IPS-18c (cell line): ENCODE measurements around the gene CD33.

Experiments
- H3K4me3 ChIP-seq: 2 replicates; pipeline ENCODE4 v1.7.0; 2013; ENCODE audit warnings: low read depth, mild to moderate bottlenecking, low read length, moderate library complexity; ENCODE audit not compliant: insufficient read depth
- H3K9me3 ChIP-seq: one replicate; pipeline ENCODE4 v1.6.1; 2013; ENCODE audit warnings: mild to moderate bottlenecking, low read length, moderate library complexity; ENCODE audit not compliant: control insufficient read depth, insufficient read depth

CD33 gene

DNA sequence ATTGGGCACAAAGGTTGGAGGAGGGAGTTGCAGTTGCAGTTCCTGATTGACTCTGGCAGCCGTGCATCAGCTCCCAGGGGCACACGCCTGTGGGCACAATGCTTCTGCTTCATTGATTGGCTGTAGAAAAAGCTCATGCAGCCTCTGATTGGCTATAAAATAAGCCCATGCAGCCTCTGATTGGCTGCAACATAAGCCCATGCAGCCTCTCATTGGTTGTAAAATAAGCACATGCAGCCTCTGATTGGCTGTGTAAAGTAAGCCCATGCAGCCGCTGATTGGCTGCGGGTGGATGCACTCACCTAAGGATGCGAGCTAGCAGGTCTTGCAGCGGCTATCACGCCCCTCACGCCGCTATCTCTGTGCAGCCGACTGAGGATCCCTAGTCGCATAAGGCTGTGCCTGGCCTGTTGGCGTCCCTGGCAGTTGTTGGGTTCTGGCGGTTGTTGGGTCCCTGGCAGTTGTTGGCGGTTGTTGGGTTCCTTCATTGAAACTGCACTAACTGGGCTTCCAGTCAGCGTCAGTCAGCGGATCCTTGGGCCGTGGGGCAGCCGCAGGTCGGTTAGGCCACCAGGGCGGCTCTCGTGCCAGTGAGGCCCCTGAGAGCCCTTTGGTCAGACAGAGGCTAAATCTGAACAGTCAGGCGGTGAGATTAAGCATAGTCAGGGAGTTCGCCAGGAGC lies 26.0 kb downstream of the CD33 start, which contains the start of gene SIGLECL1:
TSS of gene SIGLECL1 (plus strand) at position 295 of the 682 bp plus-strand sequence. CDS start 12,993 bp downstream, outside the sequence.
- H3K4me3 ChIP-seq, result no peak within 1 kb of the TSS
- no peaks in the 10 kb centered on the region for H3K9me3 ChIP-seq

DNA sequence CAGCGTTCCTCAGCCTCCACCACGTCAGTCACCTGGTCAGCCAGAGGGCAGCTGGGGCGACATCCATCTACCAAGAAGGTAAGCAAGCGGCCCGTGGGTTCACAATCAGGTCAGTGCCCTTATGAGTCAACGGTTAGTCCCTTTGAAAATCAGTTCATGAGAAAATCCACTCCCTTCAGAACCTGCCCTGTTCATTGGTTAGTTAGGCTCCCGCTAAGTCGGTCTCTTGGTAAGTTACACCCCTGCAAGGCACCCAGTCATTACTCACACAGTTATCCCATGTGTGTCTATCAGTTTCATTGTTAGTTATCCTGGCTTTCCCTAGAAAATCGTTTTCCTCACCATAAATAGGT lies 26.6 kb downstream of the CD33 start:
- H3K4me3 ChIP-seq, result no peak overlapping the region

DNA sequence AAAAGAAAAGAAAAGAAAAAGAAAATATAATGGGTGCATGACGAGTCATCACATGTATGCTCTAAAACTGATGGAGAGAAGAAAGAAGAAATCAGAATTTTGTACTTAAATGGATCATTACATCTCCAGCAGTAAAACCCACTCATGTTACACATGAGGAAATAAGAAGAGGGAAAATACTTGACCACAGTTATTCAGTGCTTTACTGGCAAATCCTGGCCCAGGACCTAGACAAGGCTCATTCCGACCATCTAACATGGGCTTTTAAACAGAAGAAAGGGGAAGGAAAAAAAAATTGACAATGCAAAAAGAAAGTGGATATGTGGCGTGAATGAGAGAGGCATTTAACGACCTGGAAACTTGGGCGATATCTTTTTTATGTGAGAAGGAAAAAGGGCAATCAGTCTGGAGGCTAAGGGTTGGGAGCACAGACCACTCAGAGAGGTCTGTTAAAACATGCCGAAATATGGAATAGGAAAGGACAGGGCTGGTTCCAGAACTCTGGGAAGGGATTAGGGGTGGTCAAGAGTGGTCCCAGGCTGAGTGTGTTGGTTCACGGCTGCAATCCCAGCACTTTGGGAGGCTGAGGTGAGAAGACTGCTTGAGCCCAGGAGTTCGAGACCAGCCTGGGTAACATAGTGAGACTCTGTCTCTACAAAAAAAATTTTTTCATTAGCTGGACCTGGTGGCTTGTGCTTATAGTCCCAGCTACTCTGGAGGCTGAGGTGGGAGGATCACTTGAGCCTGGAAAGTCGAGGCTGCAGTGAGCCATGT lies 27.6 kb downstream of the CD33 start:
- Histone ChIP-seq H3K4me3 (no peak overlapping the region), H3K9me3 (no peaks in the 10 kb centered on the region)

More for the DNA sequence above, 26.6 kb downstream of the CD33 start:
- H3K9me3 ChIP-seq, result no peaks in the 10 kb centered on the region

DNA sequence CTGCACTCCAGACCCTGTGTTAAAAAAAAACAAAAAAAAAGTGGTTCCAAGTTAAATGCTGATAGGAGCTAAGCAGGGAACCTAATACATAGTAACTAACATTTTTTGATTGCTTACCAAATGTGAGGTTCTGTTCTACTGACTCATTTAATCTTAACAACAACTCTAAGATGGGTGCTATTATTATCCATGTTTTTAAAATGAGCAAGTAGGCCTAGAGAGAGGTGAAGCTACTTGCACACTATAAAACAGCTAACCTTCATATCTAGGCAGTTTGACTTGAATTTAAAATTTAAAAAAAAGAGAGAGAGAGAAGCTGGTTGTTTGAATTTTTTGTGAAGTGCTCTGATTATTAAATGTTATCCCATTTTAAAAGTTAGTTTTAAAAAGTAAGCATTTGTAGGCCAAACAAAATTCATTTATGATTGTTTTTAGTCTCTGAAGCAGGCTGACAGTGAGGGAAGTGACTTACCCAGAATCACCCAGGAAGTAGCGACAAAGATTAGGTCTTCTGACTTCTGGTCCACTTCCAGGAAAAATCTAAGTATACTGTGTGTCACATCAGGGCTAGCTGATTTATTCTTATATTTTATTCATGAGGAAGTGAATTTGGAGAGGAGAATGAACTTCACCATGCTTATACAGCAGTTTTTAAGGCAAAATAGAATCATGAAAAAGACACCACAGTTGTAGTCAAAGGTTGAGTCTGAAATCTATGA lies 28.4 kb downstream of the CD33 start:
- H3K4me3 ChIP-seq, result no peak overlapping the region
- H3K9me3 ChIP-seq, result no peaks in the 10 kb centered on the region

DNA sequence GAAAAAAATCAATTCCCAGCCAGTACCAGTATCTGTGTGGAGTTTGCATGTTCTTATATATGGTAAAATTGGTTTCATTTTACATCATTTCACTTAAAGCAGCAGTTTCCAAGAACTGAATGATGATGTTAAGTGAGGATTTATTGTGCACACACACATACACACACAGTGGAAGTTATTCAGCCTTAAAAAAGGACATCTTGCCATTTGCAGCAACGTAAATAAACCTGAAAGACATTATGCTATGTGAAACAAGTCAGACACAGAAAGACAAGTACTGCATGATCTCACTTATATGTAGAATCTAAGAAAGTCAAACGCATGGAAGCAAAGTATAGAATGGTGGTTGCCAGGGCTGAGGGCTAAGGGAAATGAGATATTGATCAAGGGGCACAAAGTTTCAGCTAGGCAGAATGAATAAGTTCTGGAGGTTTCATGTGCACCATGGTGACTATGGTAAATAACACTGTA lies 31.3 kb downstream of the CD33 start:
- H3K9me3 ChIP-seq, result no peaks in the 10 kb centered on the region
- no peak overlapping the region for H3K4me3 ChIP-seq

DNA sequence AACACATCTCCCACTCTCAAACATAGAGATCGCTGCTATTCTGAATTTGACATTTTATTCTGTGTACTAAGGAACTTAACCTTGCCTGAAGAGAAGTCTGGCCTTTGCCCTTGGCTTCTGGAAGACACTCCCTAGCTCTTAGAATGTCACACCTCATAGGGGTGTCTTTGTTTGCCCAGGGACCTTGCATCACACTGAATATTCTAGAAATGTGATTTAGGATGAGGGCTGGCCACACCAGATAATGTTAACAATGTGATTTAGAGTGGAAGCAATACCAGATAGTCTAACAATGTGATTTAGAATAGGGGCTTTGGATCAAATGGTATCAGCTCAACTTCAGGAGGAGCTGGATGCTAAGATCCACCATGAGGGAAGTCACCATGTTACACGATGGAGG lies 32.6 kb downstream of the CD33 start:
- H3K4me3 ChIP-seq, result no peak overlapping the region
- no peaks in the 10 kb centered on the region for H3K9me3 ChIP-seq

DNA sequence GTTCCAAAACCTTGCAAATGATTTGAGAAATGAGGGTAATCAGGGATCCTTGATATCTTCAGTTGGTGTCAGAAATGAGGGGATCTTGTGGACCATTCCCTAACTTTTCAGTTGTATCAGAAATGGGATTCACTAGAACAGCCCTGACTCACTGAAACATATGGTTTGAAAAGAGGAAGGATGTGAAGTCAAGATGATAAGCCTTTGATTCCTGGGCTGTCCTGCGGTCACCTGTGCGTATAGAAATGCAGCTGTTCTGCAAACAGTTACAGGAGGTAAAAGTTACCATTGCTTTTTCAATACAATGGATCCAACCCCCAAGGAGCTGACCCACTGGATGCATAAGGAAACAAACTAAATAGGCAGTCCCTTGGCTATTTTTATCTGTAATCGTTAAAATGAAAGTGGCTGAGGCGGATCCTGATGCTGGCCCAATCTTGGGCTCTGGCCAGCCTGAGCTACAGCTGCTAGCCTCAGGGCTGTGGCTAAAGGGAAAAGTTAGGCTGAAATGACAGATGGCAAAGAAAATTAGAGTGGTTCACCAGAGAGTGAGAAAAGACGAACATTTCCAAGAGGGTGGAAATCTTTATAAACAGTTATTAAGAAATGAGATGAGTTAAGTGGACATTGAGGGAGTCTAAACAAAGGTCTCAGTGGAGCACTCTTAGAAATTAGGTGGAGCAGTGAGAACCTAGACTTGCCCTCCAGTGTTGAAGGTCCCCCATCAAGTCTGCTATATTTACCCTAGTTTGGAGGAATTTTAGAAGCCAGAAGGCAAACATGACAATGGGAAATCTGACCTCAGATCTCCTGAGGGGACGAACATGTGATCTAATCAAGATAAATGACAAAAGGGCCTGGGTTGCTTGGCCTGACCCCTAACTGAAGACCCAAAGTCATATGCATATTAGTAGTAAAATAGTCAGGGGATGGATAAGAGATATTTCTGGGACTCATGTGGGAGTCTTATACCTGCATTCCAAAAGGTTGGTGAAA lies 33.6 kb downstream of the CD33 start:
- no peak overlapping the region for H3K4me3 ChIP-seq
- no peaks in the 10 kb centered on the region for H3K9me3 ChIP-seq

DNA sequence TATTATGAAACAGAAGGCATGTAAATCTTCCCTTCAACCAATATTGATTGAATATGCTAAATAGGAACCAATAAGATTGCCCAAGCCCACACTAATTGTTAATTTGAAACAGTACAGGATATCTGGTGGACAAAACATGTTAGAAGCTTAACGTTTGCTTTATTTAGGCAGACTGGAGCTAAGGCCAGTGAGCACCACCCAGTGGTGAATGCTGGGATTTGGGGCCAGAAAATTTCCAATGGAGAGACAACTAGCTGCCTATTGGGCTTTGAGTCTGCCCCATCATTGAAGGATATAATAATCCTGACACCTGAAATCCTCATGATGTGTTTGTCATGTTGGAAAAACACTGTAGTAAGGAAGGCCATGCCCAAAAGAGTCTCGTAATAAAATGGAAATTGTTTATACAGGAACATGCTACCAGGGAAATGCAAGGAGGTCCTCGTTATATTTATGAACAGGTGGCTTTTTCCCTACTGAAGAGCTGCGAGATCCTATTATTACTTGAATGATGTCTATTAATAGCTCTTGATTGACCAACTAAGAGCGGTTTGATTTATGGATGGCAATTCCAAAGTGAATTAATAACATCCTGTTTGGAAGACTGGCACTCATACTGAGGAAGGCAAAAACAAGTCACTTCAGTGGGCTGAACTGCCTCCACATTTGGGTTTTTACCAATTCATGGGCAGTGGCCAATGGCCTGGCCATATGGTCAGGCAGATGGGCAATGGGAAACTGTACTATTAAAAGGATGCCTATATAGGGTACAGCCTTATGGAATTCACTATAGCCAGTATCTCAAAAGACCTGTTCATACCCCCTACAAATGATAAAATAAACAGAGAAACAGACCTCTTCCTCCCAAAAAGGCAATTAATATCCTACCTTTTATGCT lies 34.7 kb downstream of the CD33 start:
- no peak overlapping the region for H3K4me3 ChIP-seq
- no peaks in the 10 kb centered on the region for H3K9me3 ChIP-seq

DNA sequence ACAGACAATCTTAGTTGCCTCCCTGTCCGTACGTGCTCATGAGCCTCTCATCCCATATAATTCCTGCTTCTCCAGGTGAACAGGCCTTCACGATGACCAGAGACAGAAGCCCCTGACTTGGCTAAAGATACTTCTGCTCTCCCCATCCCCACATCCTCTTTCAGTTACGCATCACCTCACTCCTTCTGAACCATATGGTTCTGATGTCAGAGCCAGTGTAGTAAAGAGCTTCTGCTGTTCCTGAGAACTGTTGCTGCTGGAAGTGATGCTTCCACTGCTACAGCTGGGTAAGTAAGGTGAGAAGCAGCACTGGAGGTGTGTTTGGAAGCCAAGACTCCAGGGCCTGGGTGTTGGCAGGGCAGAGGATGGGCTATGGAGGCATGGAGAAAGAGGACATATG lies 38.9 kb downstream of the CD33 start:
- Histone ChIP-seq H3K9me3 (no peaks in the 10 kb centered on the region), H3K4me3 (no peak overlapping the region)

DNA sequence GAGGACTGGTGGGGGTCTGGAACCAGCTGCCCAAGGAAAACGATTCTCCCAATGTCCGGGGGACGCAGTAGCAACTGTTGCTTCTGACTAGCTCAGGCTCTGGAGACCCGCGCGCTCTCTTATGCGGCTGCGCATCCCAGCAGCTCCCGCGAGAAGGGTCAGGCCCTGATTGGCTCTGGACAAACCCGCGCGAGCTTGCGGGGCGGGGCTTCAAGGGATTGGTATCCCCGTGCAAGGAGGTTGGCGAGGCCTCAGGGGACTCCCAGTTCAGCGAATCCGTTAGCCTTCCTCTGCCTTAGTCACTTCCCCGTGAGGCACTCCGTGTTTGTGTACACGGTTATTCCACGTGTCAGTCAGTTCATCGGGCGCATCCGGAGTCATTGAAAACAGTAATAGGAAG lies 46.2 kb downstream of the CD33 start:
- Histone ChIP-seq H3K4me3 (no peak overlapping the region), H3K9me3 (no peaks in the 10 kb centered on the region)

DNA sequence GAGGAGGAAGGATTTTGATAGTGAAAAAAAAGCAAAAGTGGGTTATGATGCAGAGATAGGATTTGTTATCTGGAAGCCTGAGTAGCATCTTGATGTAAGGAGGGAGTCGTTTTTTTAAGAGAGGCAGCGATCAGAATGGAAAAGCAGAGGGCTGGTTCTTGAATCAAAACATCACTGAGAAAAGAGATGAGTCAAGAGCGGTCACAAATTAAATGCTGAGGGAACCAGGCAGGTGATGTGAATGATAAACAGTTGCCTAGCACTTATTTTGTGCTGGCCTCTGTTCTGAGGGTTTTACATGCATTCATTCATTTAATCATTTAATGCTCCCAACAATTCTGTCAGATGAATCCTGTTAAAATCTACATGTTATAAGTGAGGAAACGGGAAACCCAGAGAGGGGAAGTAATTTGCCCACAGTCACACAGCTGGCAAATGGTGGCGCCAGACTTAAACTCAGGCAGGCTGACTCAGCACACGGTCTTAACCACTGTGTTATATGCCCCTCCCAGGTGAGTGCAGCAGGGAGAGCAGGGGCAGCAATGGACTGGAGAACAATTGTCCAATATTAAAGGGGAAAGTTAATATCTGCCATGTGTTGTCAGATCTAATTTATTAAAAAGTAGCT lies 47.4 kb downstream of the CD33 start:
- no peak overlapping the region for H3K4me3 ChIP-seq
- H3K9me3 ChIP-seq, result no peaks in the 10 kb centered on the region

DNA sequence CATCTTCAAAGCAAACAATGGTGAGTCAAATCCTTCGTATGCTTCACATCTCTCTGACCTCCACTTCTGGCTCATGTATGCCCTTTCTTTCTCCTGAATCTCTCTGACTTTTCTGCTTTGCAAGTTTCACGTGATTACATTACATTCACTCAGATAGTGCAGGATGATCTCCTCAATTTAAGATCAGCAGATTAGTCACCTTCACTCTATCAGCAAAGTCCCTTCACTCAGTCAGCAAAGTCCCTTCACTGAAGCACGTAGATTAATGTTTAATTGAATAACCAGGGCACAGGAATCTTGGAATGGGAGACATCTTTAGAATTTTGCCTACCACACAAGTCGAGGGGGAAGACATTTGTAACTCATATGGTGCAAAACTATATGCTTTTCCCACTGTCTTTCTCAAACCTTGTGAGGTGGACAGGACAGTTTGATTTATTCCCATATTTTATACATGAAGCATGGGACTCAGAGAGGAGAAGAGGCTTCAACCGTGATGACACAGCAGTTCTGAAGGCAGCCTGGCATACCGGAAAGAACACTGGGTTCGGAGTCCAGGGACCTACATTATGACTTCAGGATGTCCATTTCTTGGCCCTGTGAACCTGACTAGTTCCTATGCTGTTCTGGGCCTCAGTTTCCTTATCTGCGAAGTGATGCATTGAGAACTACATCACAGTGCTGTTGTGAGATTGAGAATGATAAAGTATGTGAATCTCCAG lies 49.3 kb downstream of the CD33 start:
- H3K4me3 ChIP-seq, result no peak overlapping the region
- no peaks in the 10 kb centered on the region for H3K9me3 ChIP-seq

DNA sequence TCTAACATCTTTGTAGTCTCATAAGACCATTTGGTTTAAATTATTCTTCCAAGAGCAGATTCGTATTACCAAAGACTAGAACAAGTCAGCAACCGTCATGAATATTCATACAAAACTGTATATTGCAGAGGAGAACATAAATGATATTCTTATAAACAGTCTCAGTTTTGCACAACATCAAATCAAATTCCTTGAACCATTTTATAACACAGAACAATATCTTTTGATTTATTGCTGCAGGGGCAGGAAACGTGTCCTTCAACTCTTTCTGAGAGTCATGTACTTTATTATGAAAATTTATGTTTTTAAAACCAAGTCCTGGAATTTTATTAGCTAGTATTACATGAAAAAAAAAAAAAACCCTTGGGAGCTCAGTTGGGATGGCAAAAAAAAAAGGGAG lies 52.2 kb downstream of the CD33 start:
- no peaks in the 10 kb centered on the region for H3K9me3 ChIP-seq
- no peak overlapping the region for H3K4me3 ChIP-seq

DNA sequence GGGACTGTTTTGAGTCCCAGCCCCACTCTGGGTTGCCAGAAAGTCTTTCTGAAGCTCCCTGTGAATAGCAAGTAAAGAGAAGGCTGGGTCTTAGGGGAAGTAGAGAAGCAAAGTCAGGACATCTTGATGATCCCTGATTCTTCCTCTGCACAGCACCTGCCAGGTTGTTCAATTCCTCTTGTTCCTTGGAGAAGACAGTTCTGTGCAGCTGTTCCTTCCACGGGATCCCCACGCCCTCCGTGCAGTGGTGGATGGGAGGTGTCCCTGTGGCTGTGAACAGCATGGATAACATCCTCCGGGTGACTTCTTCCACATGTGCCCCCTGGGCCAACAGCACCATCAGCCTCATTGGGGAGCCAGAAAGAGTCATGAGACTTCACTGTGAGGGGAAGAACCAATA lies 57.5 kb downstream of the CD33 start:
- Histone ChIP-seq H3K9me3 (no peaks in the 10 kb centered on the region), H3K4me3 (no peak overlapping the region)

DNA sequence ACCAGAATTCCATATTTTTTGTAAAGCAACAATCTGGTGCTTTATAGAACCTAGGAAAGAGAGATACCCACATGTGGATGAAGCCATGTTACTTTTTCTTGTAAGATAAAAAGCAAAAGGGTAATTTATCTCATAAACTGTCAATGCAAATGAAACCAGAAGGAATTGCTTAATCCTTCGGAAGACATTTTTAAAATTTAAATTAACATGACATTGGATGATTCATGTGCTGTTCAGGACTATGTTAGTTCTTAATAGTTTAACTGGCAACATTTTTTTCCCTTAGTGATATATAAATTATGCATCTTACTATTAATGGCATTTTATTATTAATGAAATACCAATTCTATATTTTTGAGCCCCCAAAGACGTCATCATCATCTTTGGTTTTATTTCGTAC lies 60.8 kb downstream of the CD33 start:
- no peaks in the 10 kb centered on the region for H3K9me3 ChIP-seq
- H3K4me3 ChIP-seq, result no peak overlapping the region
